HEK293T (cell line): ENCODE measurements around the gene OVOL3.

Experiments
- CTCF ChIA-PET: fragments of 350-600 bp; formaldehyde crosslinking; extraction: SDS; loops from one replicate; lab custom pipeline; 2021; ENCODE audit warnings: antibody characterized with exemption, inconsistent platforms; lab: Yijun Ruan, JAX
- POLR2A ChIA-PET: fragments of 350-600 bp; formaldehyde crosslinking; extraction: SDS; loops from one replicate; lab custom pipeline; 2020; ENCODE audit warnings: antibody characterized with exemption, inconsistent platforms; lab: Yijun Ruan, JAX
- DNase-seq: peaks from one replicate; pipeline ENCODE4 v3.0.0; 2012; ENCODE audit warnings: mixed read lengths; ENCODE audit errors: extremely low spot score
- ARNT ChIP-seq: fragments of 450-650 bp; IDR thresholded peaks from 2 replicates; pipeline ENCODE4 v1.6.1; 2017; ENCODE audit warnings: mild to moderate bottlenecking
- BHLHE40 ChIP-seq: fragments of 450-650 bp; IDR thresholded peaks from 2 replicates; pipeline ENCODE4 v1.6.1; 2016; ENCODE audit warnings: mild to moderate bottlenecking, moderate library complexity, borderline replicate concordance
- CTBP1 ChIP-seq: fragments of 450-650 bp; IDR thresholded peaks from 2 replicates; pipeline ENCODE4 v1.6.1; 2016; ENCODE audit warnings: borderline replicate concordance
- ELF4 ChIP-seq: fragments of 450-650 bp; IDR thresholded peaks from 2 replicates; pipeline ENCODE4 v1.6.1; 2017; ENCODE audit warnings: antibody characterized with exemption
- FOXA1 ChIP-seq: fragments of 450-650 bp; IDR thresholded peaks from 2 replicates; pipeline ENCODE4 v1.6.1; 2016; ENCODE audit warnings: mild to moderate bottlenecking
- FOXK2 ChIP-seq: fragments of 450-650 bp; IDR thresholded peaks from 2 replicates; pipeline ENCODE4 v1.6.1; 2016; ENCODE audit warnings: mild to moderate bottlenecking
- FOXM1 ChIP-seq: fragments of 450-650 bp; IDR thresholded peaks from 2 replicates; pipeline ENCODE4 v1.6.1; 2017; ENCODE audit warnings: mild to moderate bottlenecking, borderline replicate concordance
- HDGF ChIP-seq: fragments of 450-650 bp; IDR thresholded peaks from 2 replicates; pipeline ENCODE4 v1.6.1; 2017; ENCODE audit warnings: antibody characterized with exemption, borderline replicate concordance
- L3MBTL2 ChIP-seq: fragments of 450-650 bp; conservative IDR thresholded peaks from 2 replicates; pipeline ENCODE4 v1.6.1; 2016; ENCODE audit warnings: mild to moderate bottlenecking
- LEF1 ChIP-seq: fragments of 450-650 bp; IDR thresholded peaks from 2 replicates; pipeline ENCODE4 v1.6.1; 2017; ENCODE audit warnings: mild to moderate bottlenecking, borderline replicate concordance
- NFRKB ChIP-seq: fragments of 450-650 bp; IDR thresholded peaks from 2 replicates; pipeline ENCODE4 v1.6.1; 2016; ENCODE audit warnings: mild to moderate bottlenecking, moderate library complexity
- SP1 ChIP-seq: fragments of 450-650 bp; IDR thresholded peaks from 2 replicates; pipeline ENCODE4 v1.6.1; 2017
- SUZ12 ChIP-seq: fragments of 450-650 bp; IDR thresholded peaks from 2 replicates; pipeline ENCODE4 v1.6.1; 2016; ENCODE audit warnings: mild to moderate bottlenecking
- TARDBP ChIP-seq: fragments of 450-650 bp; IDR thresholded peaks from 2 replicates; pipeline ENCODE4 v1.6.1; 2016
- ZNF384 ChIP-seq: fragments of 450-650 bp; IDR thresholded peaks from 2 replicates; pipeline ENCODE4 v1.6.1; 2016
- TF ChIP-seq, protein P1 (sequence below): fragments of 450-650 bp; IDR thresholded peaks from 2 replicates; pipeline ENCODE4 v1.6.1; 2016

OVOL3 gene

DNA sequence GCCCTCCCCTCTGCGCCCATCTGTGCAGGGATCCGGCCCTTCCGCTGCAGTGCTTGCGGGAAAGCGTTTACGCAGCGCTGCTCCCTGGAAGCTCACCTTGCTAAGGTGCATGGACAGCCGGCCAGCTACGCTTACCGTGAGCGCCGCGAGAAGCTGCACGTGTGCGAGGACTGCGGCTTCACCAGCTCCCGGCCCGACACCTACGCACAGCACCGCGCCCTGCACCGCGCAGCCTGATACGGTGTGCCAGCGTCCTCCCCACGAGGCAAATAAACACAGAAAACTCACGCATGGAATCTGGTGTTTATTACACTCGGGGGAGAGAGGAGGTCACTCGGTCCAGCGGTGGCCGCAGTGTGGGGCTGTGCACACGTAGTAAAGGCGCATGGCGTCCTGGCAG, 2.5 kb downstream of the OVOL3 start:
- ChIA-PET CTCF (no interaction called here), POLR2A (interaction anchor here (1.6 kb wide), 1 partner anchor 24 kb away, joined by 4 read pairs; no protein-coding TSS in a partner anchor)
- DNase-seq, result no peak
- TF ChIP-seq ZNF384 (no peak), ELF4 (no peak), SP1 (no peak), FOXK2 (no peak), FOXM1 (no peak), TARDBP (no peak), L3MBTL2 (no peak), CTBP1 (no peak), SUZ12 (no peak), LEF1 (no peak), ARNT (no peak), NFRKB (no peak)
- TF ChIP-seq, protein P1, sequence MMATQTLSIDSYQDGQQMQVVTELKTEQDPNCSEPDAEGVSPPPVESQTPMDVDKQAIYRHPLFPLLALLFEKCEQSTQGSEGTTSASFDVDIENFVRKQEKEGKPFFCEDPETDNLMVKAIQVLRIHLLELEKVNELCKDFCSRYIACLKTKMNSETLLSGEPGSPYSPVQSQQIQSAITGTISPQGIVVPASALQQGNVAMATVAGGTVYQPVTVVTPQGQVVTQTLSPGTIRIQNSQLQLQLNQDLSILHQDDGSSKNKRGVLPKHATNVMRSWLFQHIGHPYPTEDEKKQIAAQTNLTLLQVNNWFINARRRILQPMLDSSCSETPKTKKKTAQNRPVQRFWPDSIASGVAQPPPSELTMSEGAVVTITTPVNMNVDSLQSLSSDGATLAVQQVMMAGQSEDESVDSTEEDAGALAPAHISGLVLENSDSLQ, result no peak

DNA sequence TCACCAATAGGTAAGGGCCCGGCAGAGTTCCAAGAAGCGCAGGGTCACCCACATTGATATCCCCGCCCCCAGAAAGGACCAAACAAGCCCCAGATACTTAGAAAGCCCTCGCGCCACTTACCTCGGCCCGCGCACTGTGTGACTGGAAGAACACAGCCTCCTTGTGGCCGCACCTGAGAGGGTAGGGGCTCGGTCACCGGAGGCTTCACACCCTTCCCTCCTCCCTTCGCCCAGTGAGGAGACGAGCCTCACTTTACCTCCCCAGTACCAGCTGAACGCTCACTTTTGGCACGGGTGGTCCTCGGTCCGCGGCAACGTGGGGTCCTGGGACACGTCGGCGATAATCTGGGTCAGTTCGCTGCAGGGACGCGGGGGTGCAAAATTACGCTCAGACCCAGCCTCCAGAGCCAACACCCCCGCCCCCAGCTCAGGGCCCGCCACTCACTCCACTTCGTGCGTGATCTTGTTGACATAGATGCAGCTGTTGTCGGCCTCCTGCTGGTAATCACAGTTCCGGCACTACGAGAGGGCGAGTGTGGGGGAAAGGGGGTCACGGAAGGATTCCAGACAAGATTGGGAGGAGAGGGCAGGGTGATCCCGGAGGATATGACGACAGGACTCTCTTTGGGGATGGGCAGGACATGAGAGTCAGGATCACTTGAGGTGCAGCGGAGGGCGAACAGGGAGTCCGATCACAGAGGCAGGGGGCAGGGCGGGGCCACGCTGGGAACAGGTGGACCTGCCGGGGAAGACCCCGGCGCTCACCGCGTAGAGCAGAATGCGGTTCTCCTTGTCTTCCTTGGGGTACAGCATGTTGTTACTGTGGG, 3.2 kb downstream of the OVOL3 start:
- CTCF ChIA-PET, result no interaction called here
- no peak for TF ChIP-seq TARDBP
- TF ChIP-seq FOXA1, result no peak
- no peak for TF ChIP-seq SUZ12
- TF ChIP-seq, protein P1, result no peak
- TF ChIP-seq CTBP1, result no peak
- no peak for TF ChIP-seq BHLHE40
- TF ChIP-seq ZNF384, result no peak
- POLR2A ChIA-PET, result interaction anchor here (1.0 to 1.8 kb wide), 13 partner anchors 8 to 366 kb away, joined by 3 to 11 read pairs (median 5); partner anchors contain the start of genes ALKBH6, CAPNS1, LIN37 and ZNF146
- no peak for DNase-seq

DNA sequence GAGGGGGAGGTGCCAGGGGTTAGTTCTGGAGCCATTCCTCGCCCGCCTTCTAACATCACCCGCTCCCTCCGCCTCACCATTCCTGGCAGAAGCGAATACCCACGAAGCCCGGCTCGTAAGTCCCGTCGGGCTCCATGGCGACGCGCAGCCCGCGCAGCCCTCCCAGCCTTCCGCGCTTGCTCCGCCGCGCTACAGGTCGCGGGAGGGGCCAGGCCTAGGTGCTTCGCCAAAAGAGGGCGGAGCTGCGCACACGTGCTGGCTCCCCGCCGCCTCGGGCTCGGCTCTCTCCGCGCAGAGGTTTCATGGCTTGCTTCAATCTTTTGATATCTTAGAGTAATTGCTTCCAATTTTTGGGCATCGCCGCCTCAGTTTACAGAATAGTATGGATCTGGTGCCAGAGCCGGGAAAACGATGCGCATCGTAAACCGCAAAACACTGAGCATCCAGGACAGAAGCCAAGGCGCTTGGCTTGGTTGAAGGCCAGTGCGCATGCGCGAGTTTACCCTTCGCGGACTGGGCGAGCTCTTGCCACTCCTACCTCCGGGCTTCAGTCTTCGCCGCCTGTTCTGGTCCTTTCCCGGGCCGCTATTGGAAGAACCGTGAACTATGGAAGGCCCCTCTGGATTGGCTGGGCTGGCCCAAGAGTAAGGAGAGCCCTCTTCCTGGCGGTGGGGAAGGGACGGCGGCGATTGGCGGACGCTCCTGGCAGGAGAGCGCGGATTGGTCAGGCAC, 3.9 kb downstream of the OVOL3 start, which contains the start of gene POLR2I:
TSS of gene POLR2I (minus strand) at position 155 of the 732 bp plus-strand sequence. CDS start at position 136, 19 bp downstream.
- ChIA-PET CTCF (interaction anchor here (0.6 kb wide), 1 partner anchor 13 kb away, joined by 3 read pairs; no protein-coding TSS in a partner anchor), POLR2A (interaction anchor here (0.7 to 2.5 kb wide), 27 partner anchors 9 to 367 kb away, joined by 3 to 39 read pairs (median 4); partner anchors contain the start of genes ALKBH6, CAPNS1, LIN37 and THAP8)
- DNase-seq, result peak; percentile 97
- TF ChIP-seq FOXK2, result no peak
- no peak for TF ChIP-seq FOXA1
- TF ChIP-seq TARDBP, result no peak
- TF ChIP-seq BHLHE40, result no peak
- TF ChIP-seq ZNF384, result no peak
- no peak for TF ChIP-seq NFRKB
- no peak for TF ChIP-seq HDGF
- no peak; the same call in 1 of the 2 replicates for TF ChIP-seq SP1
- TF ChIP-seq FOXM1, result no peak
- TF ChIP-seq, protein P1, result peak; percentile 62
- TF ChIP-seq SUZ12, result no peak
- TF ChIP-seq CTBP1, result no peak
- TF ChIP-seq L3MBTL2, result peak; percentile 99

DNA sequence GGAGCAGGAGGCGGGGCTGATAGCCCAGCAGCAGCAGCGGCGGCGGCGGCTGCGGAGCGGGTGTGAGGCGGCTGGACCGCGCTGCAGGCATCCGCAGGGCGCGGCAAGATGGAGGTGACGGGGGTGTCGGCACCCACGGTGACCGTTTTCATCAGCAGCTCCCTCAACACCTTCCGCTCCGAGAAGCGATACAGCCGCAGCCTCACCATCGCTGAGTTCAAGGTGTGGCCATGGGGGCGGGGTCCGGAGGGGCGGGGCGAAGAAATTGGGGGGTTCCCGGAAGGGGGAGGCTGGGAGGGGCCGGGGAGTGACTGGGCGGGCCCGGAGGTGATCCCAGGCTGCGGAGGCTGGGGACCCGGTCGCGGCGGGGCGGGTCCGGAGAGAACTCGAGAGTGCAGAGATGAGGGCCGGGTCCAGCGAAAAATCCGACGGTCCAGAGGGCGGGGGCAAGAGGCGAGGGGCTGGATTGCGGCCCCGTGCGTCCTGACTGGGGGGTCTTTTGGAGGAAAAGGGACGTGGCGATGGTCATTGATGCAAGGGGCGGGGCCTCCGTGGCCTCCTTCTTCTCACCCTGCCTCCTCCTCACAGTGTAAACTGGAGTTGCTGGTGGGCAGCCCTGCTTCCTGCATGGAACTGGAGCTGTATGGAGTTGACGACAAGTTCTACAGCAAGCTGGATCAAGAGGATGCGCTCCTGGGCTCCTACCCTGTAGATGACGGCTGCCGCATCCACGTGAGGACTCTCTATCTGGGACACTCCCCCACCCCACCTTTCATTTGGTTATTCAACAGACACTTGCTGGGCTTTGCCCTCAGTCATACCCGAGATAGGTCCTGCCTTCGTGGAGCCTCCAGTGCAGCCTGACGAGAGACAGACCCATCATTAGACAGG, 4.8 kb downstream of the OVOL3 start, which contains the start of gene TBCB:
TSS of gene TBCB (plus strand) at position 16 of the 891 bp plus-strand sequence. CDS start at position 109, 93 bp downstream.
- TF ChIP-seq FOXK2 (no peak), SP1 (no peak), FOXA1 (no peak), ZNF384 (no peak), FOXM1 (no peak), L3MBTL2 (no peak), ELF4 (no peak), LEF1 (no peak), TARDBP (no peak), SUZ12 (no peak), HDGF (no peak), CTBP1 (no peak), BHLHE40 (no peak), ARNT (no peak), NFRKB (no peak)
- ChIA-PET CTCF (interaction anchor here (1.0 kb wide), 1 partner anchor 12 kb away, joined by 3 read pairs; no protein-coding TSS in a partner anchor), POLR2A (interaction anchor here (0.7 to 2.5 kb wide), 27 partner anchors 9 to 367 kb away, joined by 3 to 39 read pairs (median 4); partner anchors contain the start of genes ALKBH6, CAPNS1, LIN37 and THAP8)
- DNase-seq, result no peak
